ENCODE data around the gene RTP3.
"Not testable (repeated sequence)": the region's sequence is repeated elsewhere in the genome, so short reads cannot be mapped to it uniquely, and the experiment has no call there.

RTP3 gene

DNA sequence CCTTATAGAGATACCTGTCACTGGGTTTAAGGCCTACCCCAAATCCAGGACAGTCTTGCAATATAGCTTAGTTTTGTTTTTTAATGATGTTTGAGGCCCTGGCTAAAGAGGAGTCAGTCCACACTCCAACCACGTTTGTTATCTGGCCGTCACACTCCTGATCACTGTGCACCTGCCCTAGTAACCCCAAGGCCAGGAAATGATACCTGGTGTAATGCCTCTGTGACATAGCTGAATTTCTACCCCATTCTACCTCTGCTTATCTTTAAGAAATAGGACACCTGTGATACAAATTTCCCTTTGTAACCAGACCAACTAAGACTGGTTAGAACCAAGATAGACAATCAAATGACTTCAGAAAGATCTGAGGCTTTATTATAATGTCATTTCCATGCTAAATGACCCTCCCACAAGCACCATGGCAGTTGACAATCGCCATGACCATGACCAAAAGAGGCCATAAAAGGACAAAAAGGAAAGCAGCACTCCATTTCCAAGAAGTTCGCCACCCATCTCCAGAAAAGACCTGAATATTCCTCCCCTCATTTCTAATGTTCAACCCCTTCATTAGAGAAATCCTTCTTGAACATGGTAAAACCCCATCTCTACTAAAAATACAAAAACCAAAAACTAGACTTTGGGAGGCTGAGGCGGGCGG lies 4.8 kb upstream of the RTP3 start:
- Histone ChIP-seq H3K27ac (no peak overlapping the region), H3K4me2 (no peak overlapping the region), H3K4me3 (IDR thresholded peaks at IDR 0.05; ENCODE audit: insufficient read depth, low read depth, low read length) (no peak overlapping the region), H4K20me1 (ENCODE audit: insufficient read depth) (no peaks in the 10 kb centered on the region), H2AFZ (ENCODE audit: low read depth) (no peak overlapping the region), H3K36me3 (ENCODE audit: insufficient read depth) (no peaks in the 10 kb centered on the region), H3K27me3 (ENCODE audit: insufficient read depth, low read depth) (no peaks in the 10 kb centered on the region), H3K4me1 (ENCODE audit: low read depth, poor library complexity, severe bottlenecking) (peaks cover 16% of the 10 kb centered on the region), H3K9ac (no peak overlapping the region), H3K79me2 (ENCODE audit: insufficient read depth, low read depth) (no peaks in the 10 kb centered on the region)
- no peak for TF ChIP-seq CTCF (conservative IDR thresholded peaks at IDR 0.05; ENCODE audit: low read depth, low read length)

- H3K27ac ChIP-seq; H3K4me3 ChIP-seq (IDR thresholded peaks at IDR 0.05; ENCODE audit: insufficient read depth, low read depth, low read length); H3K27me3 ChIP-seq (ENCODE audit: insufficient read depth, low read depth); H2AFZ ChIP-seq (ENCODE audit: low read depth); H3K36me3 ChIP-seq (ENCODE audit: insufficient read depth); H3K4me1 ChIP-seq (ENCODE audit: low read depth, poor library complexity, severe bottlenecking); H3K9ac ChIP-seq; H3K79me2 ChIP-seq (ENCODE audit: insufficient read depth, low read depth); H3K4me2 ChIP-seq; H4K20me1 ChIP-seq (ENCODE audit: insufficient read depth): not testable (repeated sequence)
Measured at GRCh38 chr3:46494491-46494890, 3.3 kb upstream of the RTP3 start.

GRCh38 chr3:46495901-46496456 lies 1.8 kb upstream of the RTP3 start:
- H3K27me3 ChIP-seq (ENCODE audit: insufficient read depth, low read depth): no peaks in the 10 kb centered on the region
- no peaks in the 10 kb centered on the region for H3K79me2 ChIP-seq (ENCODE audit: insufficient read depth, low read depth)
- H3K4me2 ChIP-seq: no peak overlapping the region
- no peak overlapping the region for H3K9ac ChIP-seq
- H3K4me3 ChIP-seq (IDR thresholded peaks at IDR 0.05; ENCODE audit: insufficient read depth, low read depth, low read length): no peak overlapping the region
- H3K36me3 ChIP-seq (ENCODE audit: insufficient read depth): no peaks in the 10 kb centered on the region
- H4K20me1 ChIP-seq (ENCODE audit: insufficient read depth): no peaks in the 10 kb centered on the region
- no peak for TF ChIP-seq CTCF (conservative IDR thresholded peaks at IDR 0.05; ENCODE audit: low read depth, low read length)
- no peak overlapping the region for H3K27ac ChIP-seq
- H2AFZ ChIP-seq (ENCODE audit: low read depth): no peak overlapping the region
- H3K4me1 ChIP-seq (ENCODE audit: low read depth, poor library complexity, severe bottlenecking): peaks cover 10% of the 10 kb centered on the region

DNA sequence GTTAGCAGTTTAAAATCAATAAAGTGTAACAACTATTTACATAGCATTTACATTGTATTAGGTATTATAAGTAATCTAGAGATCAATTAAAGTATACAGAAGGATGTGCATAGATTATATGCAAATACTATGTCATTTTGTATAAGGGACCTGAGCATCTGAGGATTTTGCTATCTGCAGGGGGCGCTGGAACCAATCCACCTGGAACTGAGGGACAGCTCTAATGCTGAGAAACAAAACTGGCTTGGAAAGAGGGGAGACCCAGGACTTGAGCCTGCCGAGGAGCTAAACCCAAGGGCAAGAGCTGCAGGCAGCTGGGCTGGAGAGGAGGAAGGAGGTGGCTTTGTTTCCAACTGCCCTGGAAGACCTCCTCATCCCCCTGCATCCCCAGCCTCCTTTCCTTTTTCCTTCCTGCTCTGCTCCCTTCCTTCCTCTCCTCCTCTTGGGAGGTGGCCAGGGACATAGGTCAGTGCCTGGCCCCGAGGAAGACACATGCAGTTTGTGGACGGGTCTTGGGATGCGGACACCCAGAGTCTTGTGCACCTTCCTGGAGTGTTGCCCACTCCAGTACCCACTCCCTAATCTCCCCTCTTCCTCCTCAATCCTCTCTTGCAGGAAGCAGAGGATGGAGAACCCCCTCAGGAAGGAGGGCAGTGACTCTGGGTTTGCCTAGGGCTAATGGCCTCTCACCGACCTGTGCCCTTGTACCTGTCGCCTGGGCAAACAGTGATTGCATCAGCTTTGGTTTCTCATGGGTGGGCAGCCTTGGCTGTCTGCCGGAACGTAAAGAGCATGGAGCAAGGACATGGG lies 825 bp upstream of the RTP3 start:
- Histone ChIP-seq H3K36me3 (ENCODE audit: insufficient read depth) (no peaks in the 10 kb centered on the region), H3K27ac (no peak overlapping the region), H3K79me2 (ENCODE audit: insufficient read depth, low read depth) (no peaks in the 10 kb centered on the region), H3K27me3 (ENCODE audit: insufficient read depth, low read depth) (no peaks in the 10 kb centered on the region), H3K4me3 (IDR thresholded peaks at IDR 0.05; ENCODE audit: insufficient read depth, low read depth, low read length) (no peak overlapping the region), H3K4me1 (ENCODE audit: low read depth, poor library complexity, severe bottlenecking) (peaks cover 10% of the 10 kb centered on the region), H2AFZ (ENCODE audit: low read depth) (no peak overlapping the region), H3K4me2 (no peak overlapping the region), H4K20me1 (ENCODE audit: insufficient read depth) (no peaks in the 10 kb centered on the region), H3K9ac (no peak overlapping the region)
- peak; percentile 54 for TF ChIP-seq CTCF (conservative IDR thresholded peaks at IDR 0.05; ENCODE audit: low read depth, low read length)

All from KMS-11 (cell line).